CD4-positive, alpha-beta T cell (primary cell): ENCODE measurements around the gene DNAJC13. TPM values are rescaled to one million over a fixed set of nuclear protein-coding genes. Genes with fewer than 3 reads are reported as not detected.

Experiments used
- ATAC-seq: fragments of 200-7000 bp; cut with Tn5 transposase; one replicate; pipeline ENCODE4 v1.10.0; 2022; ENCODE audit warnings: mild to moderate bottlenecking; ENCODE audit not compliant: poor library complexity
- CTCF ChIA-PET: fragments of 350-600 bp; sonication (Branson Sonifier 250); formaldehyde crosslinking; loops from one replicate; lab custom pipeline; 2021; ENCODE audit warnings: antibody characterized with exemption, inconsistent platforms; lab: Charles Lee
- POLR2A ChIA-PET: fragments of 350-600 bp; sonication (Branson Sonifier 250); formaldehyde crosslinking; loops from one replicate; lab custom pipeline; 2021; ENCODE audit warnings: antibody characterized with exemption, inconsistent platforms; lab: Charles Lee
- DNase-seq, 14 experiments: peaks; one replicate each; pipeline ENCODE4 v3.0.0-alpha.2; 2013 to 2020; ENCODE audit warnings: mixed read lengths in 2 of 14
- H3K27ac ChIP-seq, 2 donors: one replicate each; pipeline versions ENCODE4 v1.5.1 to v1.7.0; 2013; ENCODE audit warnings: low read length in 2 of 2, low read depth in 1 of 2, mild to moderate bottlenecking in 1 of 2
- H3K27me3 ChIP-seq, 2 experiments: 1 replicate in 1 of 2; 2 replicates in 1 of 2; pipeline versions ENCODE4 v1.6.1 to v1.7.0; 2013; ENCODE audit warnings: low read length in 2 of 2, control low read depth in 1 of 2, mild to moderate bottlenecking in 1 of 2, moderate library complexity in 1 of 2; ENCODE audit not compliant: insufficient read depth in 2 of 2, control insufficient read depth in 1 of 2
- H3K36me3 ChIP-seq: one replicate; pipeline ENCODE4 v1.6.1; 2013; ENCODE audit warnings: low read length, control low read depth; ENCODE audit not compliant: insufficient read depth
- H3K4me1 ChIP-seq: one replicate; pipeline ENCODE4 v1.6.1; 2013; ENCODE audit warnings: low read length, control low read depth; ENCODE audit not compliant: insufficient read depth
- H3K4me3 ChIP-seq: one replicate; pipeline ENCODE4 v1.5.1; 2013; ENCODE audit warnings: mild to moderate bottlenecking, low read length, moderate library complexity
- H3K9me3 ChIP-seq, 2 experiments: 1 replicate in 1 of 2; 2 replicates in 1 of 2; pipeline versions ENCODE4 v1.6.1 to v1.7.0; 2013; ENCODE audit warnings: low read length in 2 of 2, mild to moderate bottlenecking in 2 of 2, control low read depth in 1 of 2, moderate library complexity in 1 of 2; ENCODE audit not compliant: control insufficient read depth in 1 of 2, insufficient read depth in 1 of 2
- H3K27ac Mint-ChIP-seq: one replicate; pipeline ENCODE4 v1.8.0; 2020; ENCODE audit warnings: mixed read lengths
- H3K27me3 Mint-ChIP-seq: one replicate; pipeline ENCODE4 v1.8.0; 2021; ENCODE audit warnings: mixed read lengths
- H3K36me3 Mint-ChIP-seq: one replicate; pipeline ENCODE4 v1.8.0; 2021; ENCODE audit warnings: low read depth, mixed read lengths
- H3K4me1 Mint-ChIP-seq: one replicate; pipeline ENCODE4 v1.8.0; 2021; ENCODE audit warnings: low read depth, mixed read lengths
- H3K4me3 Mint-ChIP-seq: one replicate; pipeline ENCODE4 v1.8.0; 2020; ENCODE audit warnings: mild to moderate bottlenecking, mixed read lengths
- H3K9me3 Mint-ChIP-seq: one replicate; pipeline ENCODE4 v1.8.0; 2020; ENCODE audit warnings: mixed read lengths
- CTCF ChIP-seq: fragments of 200-600 bp; IDR thresholded peaks from one replicate; pipeline ENCODE4 v1.8.0; 2022; ENCODE audit warnings: antibody characterized with exemption, mild to moderate bottlenecking
- intact Hi-C, 2 experiments: fragments of 100-400 bp; cut with DNase I in 1 of 2; cut with micrococcal nuclease in 1 of 2; formaldehyde crosslinking; loops; one replicate each; pipeline versions ENCODE4 v1.15.1 to v1.9.0; 2023 to 2025; cut with DNase I, micrococcal nuclease
- total RNA-seq, 174 experiments: library from RNA in 2 of 174; stranded (reverse) in 2 of 174; gene quantifications; one replicate each; pipeline ENCODE4 v1.2.3 and lab custom pipeline; 2021 to 2026

DNAJC13 gene
- total RNA-seq, 2 experiments from 2014 or later = 13.5 to 14.3 TPM

- H3K9me3 Mint-ChIP-seq = no peaks in the 10 kb centered on the region
- H3K4me1 Mint-ChIP-seq = peaks cover 24% of the 10 kb centered on the region
- Histone ChIP-seq H3K36me3 (peaks cover 20% of the 10 kb centered on the region), H3K4me3 (no peak overlapping the region), H3K4me1 (peaks cover 2% of the 10 kb centered on the region), H3K27me3 (no peaks in the 10 kb centered on the region), H3K9me3 (no peaks in the 10 kb centered on the region), H3K27ac (no peak overlapping the region)
- intact Hi-C loops = no loop called here
- H3K27ac Mint-ChIP-seq = no peak overlapping the region
- no peak for ATAC-seq
- no peak for DNase-seq
- POLR2A ChIA-PET = no interaction called here
- no peaks in the 10 kb centered on the region for H3K27me3 Mint-ChIP-seq
- CTCF ChIA-PET = no interaction called here
- H3K36me3 Mint-ChIP-seq = peaks cover 31% of the 10 kb centered on the region
- no peak overlapping the region for H3K4me3 Mint-ChIP-seq
- TF ChIP-seq CTCF = no peak
These were observed 28.5 kb downstream of the DNAJC13 start for GRCh38 chr3:132445817-132446216.

- no peak for ATAC-seq
- Histone ChIP-seq H3K9me3 (no peaks in the 10 kb centered on the region), H3K27ac (no peak overlapping the region), H3K36me3 (peaks cover 40% of the 10 kb centered on the region), H3K27me3 (no peaks in the 10 kb centered on the region), H3K4me1 (no peaks in the 10 kb centered on the region), H3K4me3 (no peak overlapping the region)
- POLR2A ChIA-PET = no interaction called here
- Mint-ChIP-seq H3K9me3 (no peaks in the 10 kb centered on the region), H3K27ac (no peak overlapping the region), H3K4me3 (no peak overlapping the region), H3K36me3 (peaks cover 57% of the 10 kb centered on the region), H3K4me1 (peaks cover 8% of the 10 kb centered on the region), H3K27me3 (no peaks in the 10 kb centered on the region)
- intact Hi-C loops = no loop called here
- CTCF ChIA-PET = no interaction called here
- TF ChIP-seq CTCF = no peak
- DNase-seq = no peak
These were observed 31.1 kb downstream of the DNAJC13 start for GRCh38 chr3:132448216-132448961.

- no peak for TF ChIP-seq CTCF
- Mint-ChIP-seq H3K4me1 (no peaks in the 10 kb centered on the region), H3K36me3 (peaks cover 91% of the 10 kb centered on the region), H3K4me3 (no peak overlapping the region), H3K27ac (no peak overlapping the region), H3K9me3 (no peaks in the 10 kb centered on the region), H3K27me3 (no peaks in the 10 kb centered on the region)
- no peak for DNase-seq
- Histone ChIP-seq H3K27me3 (no peaks in the 10 kb centered on the region), H3K4me3 (no peak overlapping the region), H3K4me1 (no peaks in the 10 kb centered on the region), H3K36me3 (peaks cover 76% of the 10 kb centered on the region), H3K27ac (no peak overlapping the region), H3K9me3 (no peaks in the 10 kb centered on the region)
- intact Hi-C loops = no loop called here
- POLR2A ChIA-PET = no interaction called here
- CTCF ChIA-PET = no interaction called here
- no peak for ATAC-seq
These were observed 38.8 kb downstream of the DNAJC13 start for GRCh38 chr3:132456136-132456535.
